HG03558 (cell line): Measurements from ENCODE around the gene NGEF.

ENCODE experiments used
- ATAC-seq: cut with Tn5 transposase; IDR thresholded peaks from one replicate; pipeline ENCODE4 v1.9.1; 2021; ENCODE audit warnings: moderate number of reproducible peaks; ENCODE audit not compliant: unreplicated experiment; ENCODE audit errors: extremely low read depth

The NGEF gene

GRCh38 chr2:233047206-233047605, 34.1 kb upstream of the NGEF start:
- ATAC-seq: no peak

GRCh38 chr2:233044974-233045605, 32.0 kb upstream of the NGEF start:
- no peak for ATAC-seq

DNA sequence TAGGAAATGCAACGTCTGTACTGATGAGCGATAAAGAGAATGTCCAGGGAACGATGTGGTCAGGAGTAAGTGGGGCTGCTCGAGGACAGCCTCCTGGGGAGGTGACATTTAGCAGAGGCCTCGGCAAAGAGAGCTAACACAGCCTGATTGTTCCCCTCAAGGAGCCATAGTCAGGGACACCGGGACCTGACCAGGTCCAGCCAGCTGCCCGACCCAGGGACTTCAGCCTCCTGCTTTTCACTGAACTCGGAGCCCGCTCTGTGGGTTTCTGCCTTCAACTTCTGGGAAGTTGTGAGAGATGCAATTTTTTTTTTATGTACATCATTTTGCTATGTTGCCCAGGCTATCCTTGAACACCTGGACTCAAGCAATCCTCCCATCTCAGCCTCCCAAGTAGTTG, 29.5 kb upstream of the NGEF start:
- no peak for ATAC-seq

DNA sequence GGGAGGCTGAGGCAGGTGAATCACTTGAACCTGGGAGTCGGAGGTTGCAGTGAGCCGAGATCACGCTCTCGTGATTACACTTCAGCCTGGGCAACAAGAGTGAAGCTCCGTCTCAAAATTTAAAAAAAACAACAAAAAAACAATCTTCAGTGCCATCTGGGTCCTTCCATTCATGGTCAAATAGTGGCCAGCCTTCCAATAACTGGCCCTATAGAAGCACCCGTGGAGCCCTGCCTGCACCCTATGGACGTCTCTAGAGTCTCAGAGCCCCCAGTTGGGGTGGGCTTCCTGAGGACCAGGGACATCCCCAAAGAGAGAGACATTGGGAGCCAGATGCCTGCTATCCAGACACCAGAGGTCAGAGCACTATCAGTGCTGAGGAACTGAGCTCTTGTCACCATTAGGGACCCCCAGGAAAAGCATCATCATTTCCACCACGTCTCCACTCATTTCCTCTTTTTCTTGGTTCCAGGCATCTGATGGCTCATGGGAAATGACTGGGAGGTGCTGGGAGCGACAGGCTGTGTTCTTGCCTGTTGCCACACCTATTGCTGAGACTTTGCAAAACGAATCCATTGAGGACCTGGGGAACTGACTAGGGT, 28.8 kb upstream of the NGEF start:
- no peak for ATAC-seq

DNA sequence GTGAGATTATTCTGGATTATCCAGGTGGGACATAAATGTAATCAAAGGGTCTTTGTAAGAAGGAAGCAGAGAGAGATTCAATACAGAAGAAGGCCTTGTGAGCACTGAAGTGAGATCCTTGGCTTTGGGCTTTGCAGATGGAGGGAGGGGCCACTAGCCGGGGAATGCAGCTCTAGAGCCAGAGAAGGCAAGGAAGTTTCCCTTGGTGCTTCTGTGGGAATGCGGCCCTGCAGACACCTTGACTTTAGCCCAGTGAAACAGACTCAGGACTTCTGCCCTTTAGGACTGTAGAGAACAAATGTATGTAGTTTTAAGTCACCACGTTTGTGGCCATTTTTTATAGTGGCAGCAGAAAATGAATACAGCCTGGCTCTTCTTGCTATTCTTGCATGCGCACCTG, 27.5 kb upstream of the NGEF start:
- ATAC-seq: no peak

DNA sequence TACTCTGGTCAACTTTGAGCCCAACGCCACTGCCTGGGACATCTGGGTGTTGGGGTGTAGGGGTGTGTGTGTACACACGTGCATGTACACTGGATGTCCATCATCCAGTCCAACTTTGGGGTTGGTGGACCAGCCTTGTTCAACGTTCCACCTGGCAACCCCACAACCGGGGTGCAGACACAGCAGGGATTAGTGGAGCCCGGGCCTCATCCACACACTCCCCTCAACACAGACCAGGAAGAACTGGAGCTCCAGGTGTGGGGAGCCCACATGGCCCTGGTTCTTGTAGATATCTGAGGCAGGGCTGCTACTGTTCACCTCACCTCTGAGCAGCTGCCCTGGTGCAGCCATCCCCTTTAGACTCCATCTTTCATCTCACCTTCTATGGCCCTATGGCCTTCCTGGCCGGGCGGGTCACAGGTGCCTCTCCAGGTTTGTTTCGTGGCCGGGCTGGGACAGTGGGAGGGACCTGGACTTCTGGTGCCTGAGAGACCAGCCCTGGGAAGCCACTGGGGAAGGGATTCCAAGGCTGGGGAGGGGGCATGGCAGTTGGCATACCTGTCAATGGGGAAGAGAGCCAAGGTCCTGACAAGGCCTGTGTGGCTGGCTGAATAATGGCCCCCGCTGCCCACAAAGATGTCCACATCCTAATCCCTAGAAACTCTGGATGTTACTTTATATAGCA, 26.9 kb upstream of the NGEF start:
- no peak for ATAC-seq

DNA sequence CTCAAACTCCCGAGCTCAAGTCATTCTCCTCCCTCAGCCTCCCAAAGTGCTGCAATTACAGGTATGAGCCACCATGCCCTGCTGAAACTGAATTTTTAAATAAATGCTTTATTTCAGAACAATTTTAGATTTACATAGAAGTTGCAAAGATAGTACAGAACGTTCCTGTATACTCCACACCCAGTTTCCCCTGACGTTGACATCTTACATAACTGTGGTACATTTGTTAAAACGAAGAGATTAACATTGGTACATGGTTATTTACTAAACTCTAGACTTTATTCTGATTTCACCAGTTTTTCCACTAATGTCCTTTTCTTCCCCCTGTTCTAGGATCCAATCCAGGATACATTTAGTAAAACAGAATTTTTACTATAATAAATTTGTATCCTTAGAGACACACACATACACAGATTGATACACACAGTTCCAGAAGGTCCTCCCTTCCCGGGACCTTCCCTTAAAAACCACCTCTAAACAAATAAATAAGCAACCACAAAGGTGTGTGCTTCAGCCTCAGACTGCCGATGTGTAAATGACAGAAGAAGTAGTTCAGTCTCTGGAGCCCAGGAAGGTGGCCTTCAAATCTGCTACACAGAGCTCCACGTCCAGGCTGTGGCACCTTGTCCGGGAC, 26.3 kb upstream of the NGEF start:
- ATAC-seq: no peak

DNA sequence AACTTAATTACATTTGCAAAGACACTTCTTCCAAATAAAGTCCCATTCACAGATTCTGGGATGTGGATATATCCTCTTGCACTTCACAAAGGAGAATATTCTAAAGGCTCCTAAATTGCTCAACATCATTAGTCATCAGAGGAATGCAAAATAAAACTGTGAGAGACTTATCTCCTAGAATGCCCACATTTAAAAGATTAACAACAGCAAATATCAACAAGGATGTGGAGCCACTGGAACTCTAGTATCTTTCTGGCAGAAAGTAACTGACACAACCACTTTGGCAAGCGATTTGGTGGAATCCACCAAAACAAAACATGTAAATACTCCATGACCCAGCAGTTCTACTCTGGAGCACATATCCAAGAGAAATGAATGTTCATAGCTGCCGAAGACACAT, 24.0 kb upstream of the NGEF start:
- ATAC-seq: no peak

DNA sequence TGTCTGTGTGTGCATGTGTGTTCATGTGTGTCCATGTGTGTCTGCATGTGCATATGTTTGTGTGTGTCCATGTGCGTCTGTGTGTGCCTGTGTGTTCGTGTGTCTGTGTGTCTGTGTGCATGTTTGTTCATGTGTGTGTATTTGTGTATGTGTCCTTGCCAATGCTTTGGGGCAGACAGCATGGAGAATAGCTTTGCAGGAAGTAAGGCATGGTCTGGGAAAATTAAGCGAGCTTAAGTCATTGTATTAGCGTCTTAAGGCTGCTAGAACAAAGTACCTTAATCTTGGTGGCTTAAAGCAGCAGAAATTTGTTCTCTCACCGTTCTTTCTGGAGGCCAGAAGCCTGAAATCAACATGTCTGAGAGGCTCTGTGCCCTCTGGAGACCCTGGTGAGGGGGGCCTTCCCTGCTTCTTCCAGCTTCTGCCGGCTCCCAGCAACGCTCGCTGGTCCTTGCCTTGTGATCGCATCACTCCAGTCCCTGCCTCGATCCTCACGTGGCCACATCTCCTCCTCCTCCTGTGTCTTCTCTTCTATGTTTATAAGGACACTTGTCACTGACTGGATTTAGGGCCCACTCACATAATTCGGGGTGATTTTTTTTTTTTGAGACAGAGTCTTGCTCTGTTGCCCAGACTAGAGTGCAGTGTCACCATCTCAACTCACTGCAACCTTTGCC, 23.2 kb upstream of the NGEF start:
- no peak for ATAC-seq

GRCh38 chr2:233035426-233036161, 22.5 kb upstream of the NGEF start:
- no peak for ATAC-seq

DNA sequence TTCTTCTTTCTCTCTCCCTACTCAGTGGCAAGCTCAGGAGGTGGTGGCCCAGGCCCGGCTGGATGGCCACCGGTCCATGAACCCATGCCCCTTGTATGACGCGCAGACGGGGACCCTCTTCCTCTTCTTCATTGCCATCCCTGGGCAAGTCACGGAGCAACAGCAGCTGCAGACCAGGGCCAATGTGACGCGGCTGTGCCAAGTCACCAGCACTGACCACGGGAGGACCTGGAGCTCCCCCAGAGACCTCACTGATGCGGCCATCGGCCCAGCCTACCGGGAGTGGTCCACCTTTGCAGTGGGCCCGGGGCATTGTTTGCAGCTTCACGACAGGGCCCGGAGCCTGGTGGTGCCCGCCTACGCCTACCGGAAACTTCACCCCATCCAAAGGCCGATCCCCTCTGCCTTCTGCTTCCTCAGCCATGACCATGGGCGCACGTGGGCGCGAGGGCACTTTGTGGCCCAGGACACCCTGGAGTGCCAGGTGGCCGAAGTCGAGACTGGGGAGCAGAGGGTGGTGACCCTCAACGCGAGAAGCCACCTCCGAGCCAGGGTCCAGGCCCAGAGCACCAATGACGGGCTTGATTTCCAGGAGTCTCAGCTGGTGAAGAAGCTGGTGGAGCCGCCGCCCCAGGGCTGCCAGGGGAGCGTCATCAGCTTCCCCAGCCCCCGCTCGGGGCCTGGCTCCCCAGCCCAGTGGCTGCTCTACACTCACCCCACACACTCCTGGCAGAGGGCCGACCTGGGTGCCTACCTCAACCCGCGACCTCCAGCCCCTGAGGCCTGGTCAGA, 21.2 kb upstream of the NGEF start:
- ATAC-seq: no peak

GRCh38 chr2:233033672-233034071, 20.6 kb upstream of the NGEF start:
- no peak for ATAC-seq

- no peak for ATAC-seq
These were observed 19.7 kb upstream of the NGEF start, which contains the start of gene NEU2 for GRCh38 chr2:233032551-233033320. Gene NEU2, plus strand, starts transcription at chr2:233032672. Its CDS starts 0 bp downstream, at chr2:233032672.

- ATAC-seq: no peak
These were observed 18.8 kb upstream of the NGEF start for GRCh38 chr2:233031556-233032500.

- ATAC-seq: no peak
These were observed 16.3 kb upstream of the NGEF start for GRCh38 chr2:233029321-233029720.

DNA sequence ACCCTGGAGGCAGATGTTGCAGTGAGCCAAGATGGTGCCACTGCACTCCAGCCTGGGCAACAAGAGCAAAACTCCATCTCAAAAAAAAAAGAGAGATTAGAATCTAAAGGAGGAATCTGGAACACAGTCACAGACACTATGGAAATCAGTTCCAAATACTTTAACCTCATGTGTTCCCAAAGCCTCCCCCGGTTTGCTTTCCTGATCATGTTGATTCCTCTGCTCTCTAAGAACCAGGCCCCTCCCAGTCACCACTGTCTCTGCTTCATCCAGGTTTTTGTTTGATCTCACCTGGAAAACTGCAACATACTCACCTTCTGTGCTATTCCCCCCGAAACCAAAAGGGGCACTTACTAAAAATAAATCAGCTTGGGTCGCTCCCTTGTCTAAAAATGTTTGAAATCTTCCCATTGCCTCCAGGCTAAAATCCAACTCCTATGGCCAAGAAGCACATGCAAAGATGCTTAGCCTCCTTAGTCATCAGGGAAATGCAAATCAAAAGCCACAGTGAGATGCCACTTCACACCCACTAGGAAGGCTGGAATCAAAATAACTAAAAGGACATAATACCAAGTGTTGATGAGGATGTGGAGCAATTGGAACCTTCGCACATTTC, 13.2 kb upstream of the NGEF start:
- ATAC-seq: no peak

- no peak for ATAC-seq
These were observed 12.7 kb upstream of the NGEF start for GRCh38 chr2:233025706-233026105.
